Gastrocnemius medialis (tissue), 4 donors: ENCODE results near the gene RNF44.

Experiments
- POLR2A ChIP-seq, 2 donors: fragments of 450-650 bp; IDR thresholded peaks; one replicate each; pipeline ENCODE4 v1.6.1; 2017; ENCODE audit warnings: antibody characterized with exemption in 2 of 2, mild to moderate bottlenecking in 2 of 2, moderate library complexity in 2 of 2
- TF ChIP-seq, protein P1 (sequence below), 5 experiments: fragments of 450-650 bp in 3 of 5; fragments of 200-600 bp in 2 of 5; sonication (generic) in 2 of 5; IDR thresholded peaks in 4 of 5; conservative IDR thresholded peaks in 1 of 5; 1 replicate in 4 of 5; 2 replicates in 1 of 5; pipeline ENCODE4 v1.5.1; 2016 to 2019; ENCODE audit warnings: antibody characterized with exemption in 5 of 5, mild to moderate bottlenecking in 3 of 5, moderate library complexity in 3 of 5

DNA sequence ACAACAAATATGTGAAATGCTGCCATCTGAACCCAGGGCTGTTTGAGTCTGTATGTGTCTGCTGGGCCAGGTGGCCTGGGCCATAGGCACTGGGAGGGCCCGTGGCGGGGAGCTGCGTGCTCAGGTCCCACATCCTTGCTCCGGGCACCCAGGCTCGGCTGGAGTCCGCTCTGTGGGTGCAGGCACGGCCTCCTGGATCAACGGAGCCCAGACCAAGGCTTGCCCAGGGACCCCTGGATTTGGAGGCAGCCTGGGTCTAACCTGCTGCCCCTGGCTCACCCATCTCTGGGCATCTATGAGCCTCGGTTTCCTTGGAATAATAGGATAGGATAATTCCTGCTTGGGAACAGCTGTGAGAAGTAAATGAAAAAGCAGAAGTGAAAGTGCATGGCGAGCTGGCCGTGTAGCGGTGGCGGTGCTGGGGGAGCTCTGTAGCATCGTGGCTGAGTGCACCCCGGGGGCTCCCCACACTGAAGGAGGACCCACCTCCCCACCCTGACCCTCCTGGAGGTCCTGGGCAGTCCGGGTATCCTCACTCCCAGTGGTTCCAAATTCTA lies 13.2 kb upstream of the RNF44 start:
- TF ChIP-seq, protein P1, sequence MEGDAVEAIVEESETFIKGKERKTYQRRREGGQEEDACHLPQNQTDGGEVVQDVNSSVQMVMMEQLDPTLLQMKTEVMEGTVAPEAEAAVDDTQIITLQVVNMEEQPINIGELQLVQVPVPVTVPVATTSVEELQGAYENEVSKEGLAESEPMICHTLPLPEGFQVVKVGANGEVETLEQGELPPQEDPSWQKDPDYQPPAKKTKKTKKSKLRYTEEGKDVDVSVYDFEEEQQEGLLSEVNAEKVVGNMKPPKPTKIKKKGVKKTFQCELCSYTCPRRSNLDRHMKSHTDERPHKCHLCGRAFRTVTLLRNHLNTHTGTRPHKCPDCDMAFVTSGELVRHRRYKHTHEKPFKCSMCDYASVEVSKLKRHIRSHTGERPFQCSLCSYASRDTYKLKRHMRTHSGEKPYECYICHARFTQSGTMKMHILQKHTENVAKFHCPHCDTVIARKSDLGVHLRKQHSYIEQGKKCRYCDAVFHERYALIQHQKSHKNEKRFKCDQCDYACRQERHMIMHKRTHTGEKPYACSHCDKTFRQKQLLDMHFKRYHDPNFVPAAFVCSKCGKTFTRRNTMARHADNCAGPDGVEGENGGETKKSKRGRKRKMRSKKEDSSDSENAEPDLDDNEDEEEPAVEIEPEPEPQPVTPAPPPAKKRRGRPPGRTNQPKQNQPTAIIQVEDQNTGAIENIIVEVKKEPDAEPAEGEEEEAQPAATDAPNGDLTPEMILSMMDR (IDR thresholded peaks at IDR 0.05 in 4 of 5, conservative IDR thresholded peaks at IDR 0.05 in 1 of 5), result no peak
- TF ChIP-seq POLR2A (IDR thresholded peaks at IDR 0.05), result no peak
